Heart left ventricle (tissue), 13 donors: ENCODE results near the gene LONRF3.

ENCODE experiments used
- POLR2A ChIP-seq, 2 donors: fragments of 450-650 bp; IDR thresholded peaks; one replicate each; pipeline ENCODE4 v1.6.1; 2017; ENCODE audit warnings: antibody characterized with exemption in 2 of 2, mild to moderate bottlenecking in 2 of 2, moderate library complexity in 2 of 2
- TF ChIP-seq, protein P1 (sequence below), 12 donors: fragments of 200-600 bp; sonication (generic) in 4 of 12; IDR thresholded peaks; one replicate each; pipeline versions ENCODE4 v1.5.0 to v1.8.0; 2018 to 2022; ENCODE audit warnings: antibody characterized with exemption in 12 of 12, mild to moderate bottlenecking in 5 of 12
- donor health status: ischemic (EF 13 %, LVEDD 7.1; RV severe dilation, severe dysfunction).
- donor health status: DM: no; HTN: yes; CAD: no.
- donor health status: DM: no; HTN: no; CAD: no.
- donor health status: ischemic (EF 25% LVEDD 6.9; RV normal size, moderate dysfunction).
- donor health status: ischemic (EF 25% LVEDD 5.7; RV mildly dilated, moderate dysfunction).
- donor health status: ischemic (EF 35%, LVEDD 5.7; RV mildly dilated, moderate dysfunction).
- donor health status: nonischemic (EF 11% LVEDD 7.7; RV severe dilation, severe dysfunction).
- donor health status: DM: yes; HTN: yes; CAD: no.
- donor health status: PGD.
- donor health status: ischemic (EF 29% LVEDD 5.4; RV normal size, mild dysfunction).
- donor health status: nonischemic (EF 23%, LVEDD 6.1; RV moderate dilation, normal function).

DNA sequence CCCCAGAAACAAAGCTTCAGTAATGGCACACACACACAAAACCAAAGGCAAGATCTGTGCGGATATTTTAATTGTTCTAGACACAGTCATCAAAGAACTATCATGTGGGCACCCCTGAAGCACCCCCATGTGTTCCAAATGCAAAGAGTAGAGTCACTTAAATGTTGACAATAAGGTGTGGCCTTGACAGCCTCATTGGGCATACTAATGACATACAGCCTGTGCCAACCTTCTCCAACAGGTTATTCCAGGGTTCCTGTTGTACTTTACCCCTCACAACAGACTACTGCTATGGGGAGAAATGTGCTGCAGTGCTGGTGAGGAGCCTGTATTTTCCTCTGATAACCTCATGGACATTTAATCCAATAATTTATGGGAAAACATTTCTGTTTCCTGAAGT lies 68.6 kb downstream of the LONRF3 start:
- TF ChIP-seq, protein P1, sequence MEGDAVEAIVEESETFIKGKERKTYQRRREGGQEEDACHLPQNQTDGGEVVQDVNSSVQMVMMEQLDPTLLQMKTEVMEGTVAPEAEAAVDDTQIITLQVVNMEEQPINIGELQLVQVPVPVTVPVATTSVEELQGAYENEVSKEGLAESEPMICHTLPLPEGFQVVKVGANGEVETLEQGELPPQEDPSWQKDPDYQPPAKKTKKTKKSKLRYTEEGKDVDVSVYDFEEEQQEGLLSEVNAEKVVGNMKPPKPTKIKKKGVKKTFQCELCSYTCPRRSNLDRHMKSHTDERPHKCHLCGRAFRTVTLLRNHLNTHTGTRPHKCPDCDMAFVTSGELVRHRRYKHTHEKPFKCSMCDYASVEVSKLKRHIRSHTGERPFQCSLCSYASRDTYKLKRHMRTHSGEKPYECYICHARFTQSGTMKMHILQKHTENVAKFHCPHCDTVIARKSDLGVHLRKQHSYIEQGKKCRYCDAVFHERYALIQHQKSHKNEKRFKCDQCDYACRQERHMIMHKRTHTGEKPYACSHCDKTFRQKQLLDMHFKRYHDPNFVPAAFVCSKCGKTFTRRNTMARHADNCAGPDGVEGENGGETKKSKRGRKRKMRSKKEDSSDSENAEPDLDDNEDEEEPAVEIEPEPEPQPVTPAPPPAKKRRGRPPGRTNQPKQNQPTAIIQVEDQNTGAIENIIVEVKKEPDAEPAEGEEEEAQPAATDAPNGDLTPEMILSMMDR (IDR thresholded peaks at IDR 0.05): no peak
- TF ChIP-seq POLR2A (IDR thresholded peaks at IDR 0.05): no peak
